HG03565 (cell line): ENCODE data around the gene SRD5A1.
A peak's percentile ranks its signal among the peaks of the same experiment; 100 is the strongest.

Experiments used
- ATAC-seq: cut with Tn5 transposase; IDR thresholded peaks from one replicate; pipeline ENCODE4 v1.9.1; 2021; ENCODE audit warnings: mild to moderate bottlenecking, moderate library complexity; ENCODE audit not compliant: unreplicated experiment

Gene SRD5A1, protein sequence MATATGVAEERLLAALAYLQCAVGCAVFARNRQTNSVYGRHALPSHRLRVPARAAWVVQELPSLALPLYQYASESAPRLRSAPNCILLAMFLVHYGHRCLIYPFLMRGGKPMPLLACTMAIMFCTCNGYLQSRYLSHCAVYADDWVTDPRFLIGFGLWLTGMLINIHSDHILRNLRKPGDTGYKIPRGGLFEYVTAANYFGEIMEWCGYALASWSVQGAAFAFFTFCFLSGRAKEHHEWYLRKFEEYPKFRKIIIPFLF

GRCh38 chr5:6632888-6633468 lies at the start of gene SRD5A1, which contains the start of gene NSUN2:
Gene SRD5A1 (plus strand): TSS chr5:6633440. CDS start chr5:6633577, 137 bp downstream.
Gene NSUN2 (minus strand): TSS chr5:6633044. CDS start chr5:6632979, 65 bp downstream.
- peak; percentile 77 for ATAC-seq

DNA sequence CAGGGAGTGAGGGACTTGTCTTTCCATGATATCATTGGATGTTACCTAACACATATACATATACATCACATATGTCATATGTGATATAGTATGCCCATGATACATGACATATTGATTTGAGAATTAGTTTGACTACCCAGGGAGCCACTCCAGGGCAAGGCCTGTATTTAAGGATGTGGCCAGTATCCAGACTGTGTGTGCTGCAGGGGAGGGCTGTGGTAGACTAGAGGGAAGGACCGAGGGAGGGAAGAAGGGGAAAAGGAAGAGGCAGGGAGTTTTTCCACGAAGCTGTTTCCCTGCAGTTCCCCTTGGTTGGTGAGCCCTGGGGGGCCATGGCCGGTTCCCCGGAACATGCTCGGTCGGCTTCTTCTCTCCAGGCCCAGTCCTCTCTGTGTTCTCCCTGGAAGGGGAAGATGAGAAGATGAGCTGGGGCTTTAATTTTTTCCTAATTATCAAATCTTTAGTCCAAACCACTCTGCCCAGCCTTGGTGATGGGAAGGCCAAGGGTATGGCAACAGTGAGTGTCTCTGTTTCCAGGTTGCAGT lies 49.1 kb upstream of the SRD5A1 start:
- no peak for ATAC-seq

DNA sequence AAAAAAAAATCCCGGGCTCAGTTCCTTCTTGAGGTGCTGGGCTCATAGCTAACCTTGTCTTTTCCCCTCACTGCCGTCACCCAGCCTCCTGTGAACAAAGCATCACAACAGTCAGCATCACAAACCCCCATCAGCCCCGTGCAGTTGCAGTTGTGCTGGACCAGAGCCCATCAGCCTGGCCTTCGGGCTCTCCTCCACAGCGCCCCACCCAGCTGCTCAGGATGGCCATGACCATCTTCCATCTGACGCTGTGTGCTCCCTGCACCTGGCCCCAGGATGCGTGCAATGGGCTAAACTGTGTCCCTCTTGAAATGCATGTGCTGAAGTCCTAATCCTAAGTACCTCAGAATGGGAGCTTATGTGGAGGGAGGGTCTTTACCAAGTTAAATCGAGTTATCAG lies 48.5 kb upstream of the SRD5A1 start:
- ATAC-seq = no peak

DNA sequence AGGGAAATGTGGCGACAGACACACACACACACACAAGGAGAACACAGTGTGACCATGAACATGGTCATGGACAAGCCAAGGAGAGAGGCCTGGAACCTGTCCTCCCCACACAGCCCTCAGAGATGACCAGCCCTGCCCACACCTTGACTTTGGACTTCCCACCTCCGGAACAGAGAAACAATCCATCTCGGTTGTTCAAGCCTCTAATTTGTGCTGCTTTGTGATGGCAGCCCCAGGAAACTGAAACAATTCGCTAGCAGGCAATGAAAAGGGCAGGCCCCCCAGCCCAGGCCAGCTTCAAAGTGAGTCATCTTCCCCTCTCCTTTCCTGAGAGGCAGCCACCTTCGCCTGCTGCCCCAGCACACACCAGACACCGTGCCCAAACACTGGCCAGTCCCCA lies 48.1 kb upstream of the SRD5A1 start:
- no peak for ATAC-seq

GRCh38 chr5:6585939-6586646 lies 47.1 kb upstream of the SRD5A1 start:
- no peak for ATAC-seq

DNA sequence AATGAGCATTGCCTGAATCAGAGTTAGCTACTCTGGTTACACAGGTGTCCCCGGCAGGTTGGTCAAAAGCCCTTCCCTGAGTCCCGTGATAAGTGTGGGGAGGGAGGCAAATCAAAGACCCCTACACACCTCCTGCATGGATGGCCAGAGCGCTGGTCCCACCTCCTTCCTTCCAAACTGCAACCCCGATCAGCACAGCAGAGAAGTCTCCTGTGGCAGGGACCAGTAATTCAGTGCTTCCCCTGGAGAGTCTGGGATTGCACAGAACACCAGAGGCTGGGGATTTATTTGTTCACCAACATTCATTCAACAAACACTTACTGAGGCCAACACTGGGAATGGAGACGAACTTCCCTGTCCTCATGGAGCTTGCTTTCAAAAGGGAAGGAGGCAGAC lies 46.6 kb upstream of the SRD5A1 start:
- ATAC-seq = no peak

DNA sequence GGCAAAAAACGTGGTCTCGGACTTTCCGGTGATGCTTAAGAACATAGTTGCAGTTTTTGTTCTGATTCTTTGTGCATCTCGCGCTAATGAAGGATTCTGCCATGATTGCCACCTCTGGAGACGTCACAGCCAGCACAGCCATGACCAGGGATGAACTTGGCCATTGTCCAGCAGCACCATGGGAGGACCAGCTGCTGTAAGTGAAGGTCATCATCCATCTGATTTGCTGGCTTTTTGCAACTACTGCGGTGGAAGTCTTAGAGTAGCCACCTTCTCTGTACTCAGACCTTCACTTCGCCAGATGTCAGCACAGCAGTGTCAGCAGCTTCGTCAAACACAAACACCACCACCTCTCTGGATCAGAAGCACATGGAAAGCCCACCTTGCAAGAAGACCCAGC lies 46.1 kb upstream of the SRD5A1 start:
- ATAC-seq = no peak

- no peak for ATAC-seq
Observed at GRCh38 chr5:6590581-6590980, 42.7 kb upstream of the SRD5A1 start.

DNA sequence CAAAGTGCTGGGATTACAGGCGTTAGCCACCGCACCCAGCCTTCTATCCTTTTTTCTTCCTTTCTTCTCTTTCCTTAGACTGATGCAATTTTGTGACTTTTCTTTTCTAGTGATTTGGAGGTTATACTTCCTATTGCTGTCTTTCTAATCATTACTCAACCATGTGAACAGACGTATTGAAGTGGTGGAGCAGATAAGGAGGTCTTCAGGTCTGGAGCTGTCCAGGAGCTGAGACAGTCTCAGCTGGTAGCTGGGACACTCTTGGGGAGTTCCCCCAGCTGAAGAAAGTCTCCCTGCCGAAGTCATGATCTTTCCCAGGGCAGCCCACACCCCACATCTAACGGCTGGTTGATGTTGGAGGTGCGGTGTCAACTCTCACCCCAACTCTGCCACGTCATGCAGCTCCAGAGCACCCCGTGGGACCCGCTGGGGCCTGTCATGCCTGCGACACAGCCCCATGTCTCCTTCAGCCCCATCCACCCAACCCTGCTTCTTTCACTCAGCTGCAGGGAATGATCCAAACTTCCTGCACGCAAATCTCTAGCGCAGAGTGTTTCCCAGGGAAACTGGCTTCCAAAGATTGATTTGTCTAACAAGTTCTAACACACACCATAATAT lies 41.5 kb upstream of the SRD5A1 start:
- no peak for ATAC-seq

DNA sequence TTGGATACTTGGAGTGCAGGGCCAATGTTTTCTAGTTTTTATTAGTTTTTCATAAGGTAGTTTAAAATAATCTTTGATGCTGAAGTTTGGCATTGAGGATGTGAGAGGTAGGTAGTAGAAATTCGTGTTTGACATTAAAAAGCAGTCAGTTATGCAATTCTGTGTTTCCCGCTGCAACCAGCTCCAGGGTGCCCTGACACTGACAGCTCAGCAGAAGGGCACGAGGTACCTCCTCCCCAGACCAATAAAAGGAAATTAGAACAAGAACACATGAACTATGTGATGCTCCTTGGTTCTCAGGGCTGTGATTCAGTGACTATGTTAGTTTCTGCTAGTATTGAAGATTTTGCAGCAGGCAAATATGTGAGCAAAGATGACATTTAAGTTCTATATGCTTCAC lies 40.6 kb upstream of the SRD5A1 start:
- no peak for ATAC-seq

GRCh38 chr5:6593148-6594016 lies 39.9 kb upstream of the SRD5A1 start:
- no peak for ATAC-seq

DNA sequence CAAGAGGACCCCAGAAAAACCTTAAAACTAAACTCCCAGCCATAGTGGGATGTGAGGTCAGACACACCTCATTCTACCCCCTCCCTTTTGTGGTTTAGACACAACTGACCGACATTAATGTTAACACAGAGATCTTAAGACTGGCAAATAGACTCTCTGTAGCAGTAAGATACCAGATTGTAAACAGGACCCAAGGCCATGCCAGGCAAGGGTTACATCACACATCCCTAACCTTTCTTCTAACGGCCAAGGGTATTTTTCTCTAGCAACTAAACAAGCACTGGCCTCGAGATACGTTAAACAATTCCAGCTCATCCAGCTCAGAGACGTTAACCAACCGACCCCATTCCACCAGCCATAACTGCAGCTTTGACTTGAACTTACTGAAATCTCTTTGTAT lies 39.2 kb upstream of the SRD5A1 start:
- no peak for ATAC-seq

- ATAC-seq = no peak
Observed at GRCh38 chr5:6595405-6595804, 37.8 kb upstream of the SRD5A1 start.

DNA sequence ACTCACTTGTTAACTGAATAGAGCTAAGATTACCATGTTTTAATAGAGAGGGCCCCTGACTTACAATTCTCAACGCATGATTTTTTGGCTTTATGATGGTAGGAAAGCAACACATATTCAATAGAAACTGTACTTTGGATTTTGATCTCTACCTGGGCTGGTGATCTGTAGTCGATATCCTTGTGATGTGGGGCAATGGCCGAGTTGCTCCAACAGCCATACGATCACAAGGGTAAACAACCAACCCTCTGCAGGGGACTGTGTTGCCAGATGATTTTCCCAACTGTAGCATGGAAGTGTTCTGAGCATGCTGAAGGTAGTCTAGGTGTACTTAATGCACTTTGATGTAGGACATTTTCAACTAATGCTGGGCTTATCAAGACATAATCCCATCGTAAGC lies 36.9 kb upstream of the SRD5A1 start:
- no peak for ATAC-seq

DNA sequence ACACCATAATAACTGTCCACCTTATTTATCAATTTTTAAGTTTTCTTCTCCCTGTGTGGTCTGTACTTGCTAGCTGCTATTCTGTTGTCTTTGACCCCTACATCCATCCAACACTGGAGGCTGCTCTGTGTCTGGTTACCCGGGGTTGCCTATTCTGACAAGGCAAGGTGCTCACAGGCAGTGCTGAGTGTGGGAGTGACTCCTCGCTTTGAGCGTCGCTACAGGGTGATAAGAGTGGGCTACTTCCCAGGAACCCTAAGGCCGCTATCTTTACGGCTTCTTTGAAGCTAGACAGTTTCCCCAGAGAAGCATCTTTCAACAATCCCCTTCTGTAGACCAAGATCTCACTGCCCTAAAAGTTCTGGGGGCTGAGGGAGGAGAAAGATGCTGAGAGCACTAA lies 35.7 kb upstream of the SRD5A1 start:
- ATAC-seq = no peak

DNA sequence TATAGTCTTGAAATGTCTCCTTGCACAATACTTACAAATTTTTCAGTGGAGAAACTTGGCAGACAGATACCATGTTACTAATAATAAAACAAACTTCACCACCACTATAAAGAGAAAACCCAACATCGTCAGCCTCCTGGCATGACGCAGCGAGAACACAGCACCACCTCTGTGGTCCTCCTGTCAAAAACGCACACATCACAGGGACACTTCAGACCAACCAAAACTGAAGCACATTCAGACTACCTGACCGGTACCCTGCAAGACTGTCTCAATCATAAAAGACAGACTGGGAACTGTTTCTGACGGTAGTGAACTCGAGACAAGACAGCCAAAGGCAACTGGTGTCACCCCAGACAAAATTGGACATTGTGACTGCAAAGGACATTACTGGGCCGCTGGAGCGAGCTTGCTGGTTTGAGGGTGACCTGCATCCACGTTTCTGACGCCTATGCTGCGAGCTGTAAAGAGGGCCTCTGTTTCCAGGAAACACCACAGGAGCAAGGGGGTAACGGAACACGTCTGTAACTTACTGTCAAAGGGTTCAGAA lies 34.8 kb upstream of the SRD5A1 start:
- ATAC-seq = no peak

- ATAC-seq = no peak
Observed at GRCh38 chr5:6599739-6600138, 33.5 kb upstream of the SRD5A1 start.

DNA sequence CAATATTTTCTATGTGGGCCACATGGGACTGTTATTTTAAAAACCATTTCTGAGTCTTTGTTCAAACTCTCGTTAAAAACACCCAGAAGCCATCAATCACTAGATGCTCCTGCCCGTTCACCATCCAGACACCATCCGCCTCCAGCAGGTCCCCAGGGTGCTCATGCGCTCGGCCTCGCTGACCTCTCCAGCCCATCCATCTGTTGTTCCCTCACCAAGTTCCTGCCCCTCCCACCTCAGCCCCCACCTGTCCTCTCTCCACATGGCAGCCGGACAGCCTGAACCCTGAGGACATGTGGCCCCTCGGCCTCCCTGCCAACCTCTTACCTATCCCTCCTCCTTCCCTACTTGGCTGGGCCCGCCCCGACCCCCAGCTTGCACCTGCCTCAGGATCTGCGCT lies 32.0 kb upstream of the SRD5A1 start:
- no peak for ATAC-seq

DNA sequence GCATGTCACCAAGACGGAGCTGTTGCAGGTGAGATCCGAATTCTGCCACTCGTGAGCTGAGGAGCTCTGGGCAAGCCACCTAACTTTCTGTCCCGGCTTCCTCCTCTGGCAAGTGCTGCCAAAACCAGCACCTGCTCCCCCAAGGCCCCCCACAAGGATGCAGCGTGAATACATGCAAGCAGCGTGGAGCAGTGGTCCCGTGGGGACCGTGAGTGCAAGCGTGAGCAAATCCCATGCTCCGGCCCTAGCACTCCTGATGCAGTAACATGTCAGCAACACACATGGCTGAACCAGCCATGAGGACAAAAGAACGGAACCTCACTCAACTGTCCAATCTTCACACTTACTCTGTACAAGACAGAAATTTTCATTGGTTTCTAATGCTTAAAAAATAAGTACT lies 31.4 kb upstream of the SRD5A1 start:
- no peak for ATAC-seq

- ATAC-seq = no peak
Observed at GRCh38 chr5:6602441-6602840, 30.8 kb upstream of the SRD5A1 start.
